Transverse colon (tissue), 4 donors: ENCODE measurements around the gene ZFP90. TPM values are rescaled to one million over a fixed set of nuclear protein-coding genes. Genes with fewer than 3 reads are reported as not detected.

Source experiments
- DNase-seq: peaks from one replicate; pipeline ENCODE4 v3.0.0-alpha.2; 2019
- H3K27ac ChIP-seq, 4 donors: fragments of 200-600 bp; sonication (generic); 2 replicates each; pipeline ENCODE4 v1.5.1; 2016 to 2018; ENCODE audit warnings: inconsistent platforms in 4 of 4
- H3K27me3 ChIP-seq: fragments of 200-600 bp; sonication (generic); 2 replicates; pipeline ENCODE4 v1.5.1; 2017; ENCODE audit warnings: inconsistent platforms
- H3K36me3 ChIP-seq, 4 donors: fragments of 200-600 bp; sonication (generic); 2 replicates each; pipeline ENCODE4 v1.5.1; 2017 to 2019; ENCODE audit warnings: inconsistent platforms in 4 of 4
- H3K4me1 ChIP-seq, 4 donors: fragments of 200-600 bp; sonication (generic); 2 replicates each; pipeline ENCODE4 v1.5.1; 2017 to 2020; ENCODE audit warnings: inconsistent platforms in 4 of 4
- H3K4me3 ChIP-seq, 4 donors: fragments of 200-600 bp; sonication (generic); 1 replicate in 1 of 4; 2 replicates in 3 of 4; pipeline versions ENCODE4 v1.5.1 to v1.6.1; 2017 to 2019; ENCODE audit warnings: inconsistent platforms in 4 of 4
- H3K9me3 ChIP-seq, 2 donors: fragments of 200-600 bp; sonication (generic); 2 replicates each; pipeline ENCODE4 v1.5.1; 2017 to 2019; ENCODE audit warnings: inconsistent platforms in 2 of 2
- EP300 ChIP-seq: sonication (generic); formaldehyde crosslinking; IDR thresholded peaks from one replicate; pipeline ENCODE4 v1.6.1; 2017; ENCODE audit warnings: antibody characterized with exemption, low read depth
- POLR2A ChIP-seq: fragments of 450-650 bp; IDR thresholded peaks from one replicate; pipeline ENCODE4 v1.6.1; 2016; ENCODE audit warnings: antibody characterized with exemption, mild to moderate bottlenecking, moderate library complexity
- POLR2AphosphoS5 ChIP-seq, 3 donors: sonication (generic); formaldehyde crosslinking; IDR thresholded peaks; one replicate each; pipeline ENCODE4 v1.6.1; 2016; ENCODE audit warnings: antibody characterized with exemption in 3 of 3
- WGBS, 2 donors: methylation state at CpG; one replicate each; pipeline ENCODE4 v1.1.5; 2018; ENCODE audit warnings: low coverage in 1 of 2; 5-methylcytosine and 5-hydroxymethylcytosine counted together
- in situ Hi-C, 4 donors: fragments of 200-750 bp; cut with MboI; loops; one replicate each; pipeline versions ENCODE4 v1.15.0 to v1.15.1; 2017; ENCODE audit warnings: low sequenced_read_pairs in 3 of 4, low pct_ligation_motif_present in 1 of 4, low pct_unique_long_range_greater_than_20kb in 1 of 4
- intact Hi-C: fragments of 100-400 bp; cut with DNase I; formaldehyde crosslinking; loops from one replicate; pipeline ENCODE4 v1.15.1; 2023; ENCODE audit warnings: low total_unique reads
- small RNA-seq, 4 donors: library from RNA; depleted of rRNA; stranded (forward); fragments of <200 nt; gene quantifications; one replicate each; pipeline ENCODE3, GENCODE V24; 2016
- total RNA-seq, 4 donors: library from RNA; depleted of rRNA; stranded (reverse); fragments of >200 nt; gene quantifications; one replicate each; pipeline ENCODE4 v1.1.0, GENCODE V29; 2016
- TF ChIP-seq, protein P1 (sequence below), 5 experiments: fragments of 200-600 bp in 3 of 5; fragments of 450-650 bp in 2 of 5; sonication (generic) in 3 of 5; IDR thresholded peaks; 1 replicate in 2 of 5; 2 replicates in 3 of 5; pipeline ENCODE4 v1.5.1; 2016 to 2017; ENCODE audit warnings: antibody characterized with exemption in 5 of 5, inconsistent platforms in 3 of 5, mild to moderate bottlenecking in 2 of 5, moderate library complexity in 1 of 5

ZFP90 gene
- total RNA-seq, 4 donors from 2014 or later: 10.1 to 78.2 (median 16.4) TPM

DNA sequence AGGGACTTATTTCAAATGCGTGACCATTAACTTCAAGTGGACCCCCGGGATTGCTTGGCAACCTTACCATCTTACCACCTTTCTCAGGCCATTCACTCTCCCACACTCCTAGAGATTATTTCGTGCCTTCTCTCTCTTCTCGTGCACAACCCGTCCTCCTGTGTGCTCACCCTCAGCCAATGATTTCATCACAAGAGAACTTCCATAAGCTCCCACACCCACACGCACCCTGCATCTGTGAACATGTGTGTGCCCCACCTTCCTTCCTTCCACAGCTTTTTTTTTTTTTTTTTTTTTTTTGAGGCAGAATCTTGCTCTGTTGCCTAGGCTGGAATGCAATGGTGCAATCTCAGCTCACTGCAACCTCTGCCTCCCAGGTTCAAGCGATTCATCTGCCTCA lies 78.6 kb downstream of the ZFP90 start:
- H3K27me3 ChIP-seq: no peaks in the 10 kb centered on the region
- TF ChIP-seq EP300 (no peak), POLR2A (no peak), POLR2AphosphoS5 (IDR thresholded peaks at IDR 0.05) (no peak)
- TF ChIP-seq, protein P1, sequence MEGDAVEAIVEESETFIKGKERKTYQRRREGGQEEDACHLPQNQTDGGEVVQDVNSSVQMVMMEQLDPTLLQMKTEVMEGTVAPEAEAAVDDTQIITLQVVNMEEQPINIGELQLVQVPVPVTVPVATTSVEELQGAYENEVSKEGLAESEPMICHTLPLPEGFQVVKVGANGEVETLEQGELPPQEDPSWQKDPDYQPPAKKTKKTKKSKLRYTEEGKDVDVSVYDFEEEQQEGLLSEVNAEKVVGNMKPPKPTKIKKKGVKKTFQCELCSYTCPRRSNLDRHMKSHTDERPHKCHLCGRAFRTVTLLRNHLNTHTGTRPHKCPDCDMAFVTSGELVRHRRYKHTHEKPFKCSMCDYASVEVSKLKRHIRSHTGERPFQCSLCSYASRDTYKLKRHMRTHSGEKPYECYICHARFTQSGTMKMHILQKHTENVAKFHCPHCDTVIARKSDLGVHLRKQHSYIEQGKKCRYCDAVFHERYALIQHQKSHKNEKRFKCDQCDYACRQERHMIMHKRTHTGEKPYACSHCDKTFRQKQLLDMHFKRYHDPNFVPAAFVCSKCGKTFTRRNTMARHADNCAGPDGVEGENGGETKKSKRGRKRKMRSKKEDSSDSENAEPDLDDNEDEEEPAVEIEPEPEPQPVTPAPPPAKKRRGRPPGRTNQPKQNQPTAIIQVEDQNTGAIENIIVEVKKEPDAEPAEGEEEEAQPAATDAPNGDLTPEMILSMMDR (IDR thresholded peaks at IDR 0.05): no peak
- no peaks in the 10 kb centered on the region for H3K4me1 ChIP-seq
- H3K27ac ChIP-seq: no peak overlapping the region
- no peak for DNase-seq
- peaks cover 0 to 5% of the 10 kb centered on the region in 2 donors for H3K9me3 ChIP-seq
- no peaks in the 10 kb centered on the region for H3K36me3 ChIP-seq
- no peak overlapping the region for H3K4me3 ChIP-seq
- intact Hi-C loops: no loop called here
- 89 to 90% methylated on average over 6 to 7 of the region's 7 CpGs for WGBS, 2 donors
- in situ Hi-C loops: no loop called here

Small RNA genes lying within 50 kb of the gene (small RNA-seq; reads per million reads assigned to genes)
- 0 reads per million in 4 donors for gene RNU4-36P

Other genes starting within 250 kb of the ZFP90 start
- gene SLC7A6OS, start 228.3 kb upstream of the ZFP90 start, total RNA-seq: 10 to 100 TPM in 3 of 4 donors, 1 to 10 TPM in 1; 7.8 to 49.0 (median 15.3) TPM
- 100 to 1,000 TPM in 1 of 4 donors, 10 to 100 TPM in 3; 20.6 to 115 (median 38.5) TPM for gene PRMT7, start 228.3 kb upstream of the ZFP90 start, total RNA-seq
- 100 to 1,000 TPM in 1 of 4 donors, 10 to 100 TPM in 3; 51.1 to 168 (median 68.9) TPM for gene SMPD3, start 90.8 kb upstream of the ZFP90 start, total RNA-seq
- 1 to 10 TPM in 1 of 4 donors, under 1 TPM in 1, not detected in 2; 0.32 to 2.0 TPM for gene CDH3, start 106.0 kb downstream of the ZFP90 start, total RNA-seq
- 100 to 1,000 TPM; 190 to 551 (median 434) TPM for gene CDH1, start 198.0 kb downstream of the ZFP90 start, total RNA-seq